ENCODE measurements around the gene ERCC6L2. TPM values are rescaled to one million over a fixed set of nuclear protein-coding genes. Genes with fewer than 3 reads are reported as not detected.

The ERCC6L2 gene
- total RNA-seq, 1 experiment from 2014 or later: 39.7 TPM

DNA sequence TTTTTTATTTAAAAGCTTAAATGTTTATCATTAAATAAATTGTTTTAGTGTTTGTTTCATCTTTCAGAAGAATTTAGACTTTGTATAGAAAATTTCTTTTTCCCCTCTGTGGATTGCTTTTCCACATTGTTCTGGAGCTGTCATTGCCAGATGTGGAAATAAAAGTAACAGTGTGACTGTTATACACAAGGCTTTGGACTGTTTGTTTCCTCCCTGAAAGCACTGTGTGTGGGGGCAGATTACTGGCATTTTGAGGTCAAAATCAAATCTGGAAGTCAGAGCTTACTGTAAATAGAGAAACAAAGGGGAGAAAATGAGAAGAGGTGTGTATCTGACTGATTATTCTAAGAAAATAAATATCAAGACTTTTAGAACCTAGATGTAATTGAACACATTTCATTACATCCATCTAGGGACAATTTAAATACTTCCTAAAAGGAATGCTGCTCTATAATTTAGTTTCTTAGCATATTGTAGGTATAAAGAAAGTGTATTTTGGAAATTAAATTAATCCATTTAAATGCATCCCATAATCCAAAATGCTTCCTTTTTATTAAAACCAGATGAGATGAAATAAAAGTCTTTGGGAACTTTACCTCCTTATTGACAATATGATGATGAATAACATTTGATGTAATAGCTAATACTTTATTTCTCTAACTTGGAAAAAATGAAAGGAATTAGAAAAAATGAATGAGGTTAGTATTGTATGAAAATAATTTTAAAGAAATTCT lies 51.9 kb downstream of the ERCC6L2 start:
- no peaks in the 10 kb centered on the region for H3K4me1 ChIP-seq (ENCODE audit: control insufficient read depth, insufficient read depth, low read length)
- H3K27ac ChIP-seq (ENCODE audit: low read length): no peak overlapping the region
- DNase-seq (ENCODE audit: low read depth, low spot score): no peak
- H3K9me3 ChIP-seq (ENCODE audit: control insufficient read depth, insufficient read depth, low read depth, low read length): no peaks in the 10 kb centered on the region
- ATAC-seq: no peak
- no TSS peak for BruUV-seq (replicated peaks)
- in situ Hi-C loops (cut with HindIII; ENCODE audit: low pct_unique_long_range_greater_than_20kb, low sequenced_read_pairs): no loop called here
- peaks cover 23% of the 10 kb centered on the region for H3K36me3 ChIP-seq (ENCODE audit: control insufficient read depth, insufficient read depth, low read length)
- POLR2A ChIA-PET: no interaction called here
- no peaks in the 10 kb centered on the region for H3K27me3 ChIP-seq (ENCODE audit: control insufficient read depth, insufficient read depth, low read length)
- H3K4me3 ChIP-seq (ENCODE audit: low read depth in 2 of 2, low read length in 2 of 2): no peak overlapping the region
- TF ChIP-seq POLR2AphosphoS5 (IDR thresholded peaks at IDR 0.05; ENCODE audit: low read depth, low read length): no peak
- TF ChIP-seq TCF7L2 (IDR thresholded peaks at IDR 0.05; ENCODE audit: low read depth, low read length): no peak
- intact Hi-C loops (cut with micrococcal nuclease; ENCODE audit: unreplicated experiment): no loop called here
- CTCF ChIA-PET: no interaction called here

DNA sequence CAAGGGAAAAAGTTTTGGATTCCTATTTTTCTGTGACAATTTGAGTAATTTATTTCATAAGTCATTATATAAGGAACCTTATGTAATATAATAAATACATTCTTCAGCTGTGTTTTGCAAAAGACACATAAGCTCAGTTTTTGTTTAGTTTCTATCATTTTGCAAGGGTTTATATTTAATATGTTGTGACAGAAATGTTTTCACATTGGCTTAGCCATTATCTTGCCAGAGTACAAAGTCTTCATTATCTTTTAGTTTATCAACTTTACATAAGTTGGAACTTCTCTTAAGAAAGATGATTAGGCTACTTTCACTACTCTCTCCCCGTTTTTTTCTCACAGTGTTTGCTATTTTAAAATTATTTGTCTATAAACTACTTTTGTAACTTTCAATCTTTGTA lies 54.8 kb downstream of the ERCC6L2 start:
- no peaks in the 10 kb centered on the region for H3K9me3 ChIP-seq (ENCODE audit: control insufficient read depth, insufficient read depth, low read depth, low read length)
- DNase-seq (ENCODE audit: low read depth, low spot score): no peak
- no peak overlapping the region for H3K27ac ChIP-seq (ENCODE audit: low read length)
- in situ Hi-C loops (cut with HindIII; ENCODE audit: low pct_unique_long_range_greater_than_20kb, low sequenced_read_pairs): no loop called here
- CTCF ChIA-PET: no interaction called here
- TF ChIP-seq, protein P1, sequence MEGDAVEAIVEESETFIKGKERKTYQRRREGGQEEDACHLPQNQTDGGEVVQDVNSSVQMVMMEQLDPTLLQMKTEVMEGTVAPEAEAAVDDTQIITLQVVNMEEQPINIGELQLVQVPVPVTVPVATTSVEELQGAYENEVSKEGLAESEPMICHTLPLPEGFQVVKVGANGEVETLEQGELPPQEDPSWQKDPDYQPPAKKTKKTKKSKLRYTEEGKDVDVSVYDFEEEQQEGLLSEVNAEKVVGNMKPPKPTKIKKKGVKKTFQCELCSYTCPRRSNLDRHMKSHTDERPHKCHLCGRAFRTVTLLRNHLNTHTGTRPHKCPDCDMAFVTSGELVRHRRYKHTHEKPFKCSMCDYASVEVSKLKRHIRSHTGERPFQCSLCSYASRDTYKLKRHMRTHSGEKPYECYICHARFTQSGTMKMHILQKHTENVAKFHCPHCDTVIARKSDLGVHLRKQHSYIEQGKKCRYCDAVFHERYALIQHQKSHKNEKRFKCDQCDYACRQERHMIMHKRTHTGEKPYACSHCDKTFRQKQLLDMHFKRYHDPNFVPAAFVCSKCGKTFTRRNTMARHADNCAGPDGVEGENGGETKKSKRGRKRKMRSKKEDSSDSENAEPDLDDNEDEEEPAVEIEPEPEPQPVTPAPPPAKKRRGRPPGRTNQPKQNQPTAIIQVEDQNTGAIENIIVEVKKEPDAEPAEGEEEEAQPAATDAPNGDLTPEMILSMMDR (IDR thresholded peaks at IDR 0.05): no peak
- H3K4me3 ChIP-seq (ENCODE audit: low read depth in 2 of 2, low read length in 2 of 2): no peak overlapping the region
- intact Hi-C loops (cut with micrococcal nuclease; ENCODE audit: unreplicated experiment): no loop called here
- H3K36me3 ChIP-seq (ENCODE audit: control insufficient read depth, insufficient read depth, low read length): peaks cover 22% of the 10 kb centered on the region
- no peak for ATAC-seq
- H3K4me1 ChIP-seq (ENCODE audit: control insufficient read depth, insufficient read depth, low read length): no peaks in the 10 kb centered on the region
- H3K27me3 ChIP-seq (ENCODE audit: control insufficient read depth, insufficient read depth, low read length): no peaks in the 10 kb centered on the region
- no TSS peak for BruUV-seq (replicated peaks)
- POLR2A ChIA-PET: no interaction called here

DNA sequence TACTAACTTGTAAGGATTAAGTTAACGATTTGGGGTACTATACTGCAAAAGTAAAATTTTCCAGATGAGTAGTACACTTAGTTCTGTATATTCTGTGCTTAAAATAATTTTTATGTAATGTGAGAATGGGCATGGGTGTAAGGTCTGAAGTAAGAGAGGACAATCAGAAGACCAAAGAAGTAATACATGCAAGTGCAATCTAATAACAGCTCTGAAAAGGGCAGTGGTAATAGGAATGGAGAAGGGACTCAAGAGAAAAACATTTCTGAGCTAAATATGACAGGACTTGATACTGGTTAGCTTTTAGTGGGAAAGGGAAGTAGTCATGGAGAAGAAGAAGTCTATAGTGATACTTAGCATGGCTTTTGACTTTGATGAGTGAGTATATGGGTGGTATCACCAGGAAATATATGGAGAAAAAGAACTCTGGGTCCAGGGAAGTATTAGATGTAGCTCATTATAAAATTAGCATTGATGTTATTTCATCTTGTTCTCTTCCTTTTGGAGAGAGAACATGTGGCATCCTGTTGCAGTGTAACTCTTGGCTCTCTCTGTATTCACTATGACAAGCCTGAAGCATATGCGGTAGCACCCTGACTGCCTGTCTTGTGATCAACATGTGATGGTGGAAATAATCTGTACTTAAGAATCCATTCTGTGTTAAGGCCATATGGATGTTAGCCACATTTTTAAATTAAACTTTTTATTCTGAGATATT lies 60.5 kb downstream of the ERCC6L2 start:
- DNase-seq (ENCODE audit: low read depth, low spot score): no peak
- Histone ChIP-seq H3K4me1 (ENCODE audit: control insufficient read depth, insufficient read depth, low read length) (no peaks in the 10 kb centered on the region), H3K4me3 (ENCODE audit: low read depth in 2 of 2, low read length in 2 of 2) (no peak overlapping the region), H3K27ac (ENCODE audit: low read length) (no peak overlapping the region), H3K9me3 (ENCODE audit: control insufficient read depth, insufficient read depth, low read depth, low read length) (no peaks in the 10 kb centered on the region), H3K27me3 (ENCODE audit: control insufficient read depth, insufficient read depth, low read length) (no peaks in the 10 kb centered on the region), H3K36me3 (ENCODE audit: control insufficient read depth, insufficient read depth, low read length) (peaks cover 13% of the 10 kb centered on the region)
- ChIA-PET CTCF (no interaction called here), POLR2A (no interaction called here)
- TF ChIP-seq, protein P2, sequence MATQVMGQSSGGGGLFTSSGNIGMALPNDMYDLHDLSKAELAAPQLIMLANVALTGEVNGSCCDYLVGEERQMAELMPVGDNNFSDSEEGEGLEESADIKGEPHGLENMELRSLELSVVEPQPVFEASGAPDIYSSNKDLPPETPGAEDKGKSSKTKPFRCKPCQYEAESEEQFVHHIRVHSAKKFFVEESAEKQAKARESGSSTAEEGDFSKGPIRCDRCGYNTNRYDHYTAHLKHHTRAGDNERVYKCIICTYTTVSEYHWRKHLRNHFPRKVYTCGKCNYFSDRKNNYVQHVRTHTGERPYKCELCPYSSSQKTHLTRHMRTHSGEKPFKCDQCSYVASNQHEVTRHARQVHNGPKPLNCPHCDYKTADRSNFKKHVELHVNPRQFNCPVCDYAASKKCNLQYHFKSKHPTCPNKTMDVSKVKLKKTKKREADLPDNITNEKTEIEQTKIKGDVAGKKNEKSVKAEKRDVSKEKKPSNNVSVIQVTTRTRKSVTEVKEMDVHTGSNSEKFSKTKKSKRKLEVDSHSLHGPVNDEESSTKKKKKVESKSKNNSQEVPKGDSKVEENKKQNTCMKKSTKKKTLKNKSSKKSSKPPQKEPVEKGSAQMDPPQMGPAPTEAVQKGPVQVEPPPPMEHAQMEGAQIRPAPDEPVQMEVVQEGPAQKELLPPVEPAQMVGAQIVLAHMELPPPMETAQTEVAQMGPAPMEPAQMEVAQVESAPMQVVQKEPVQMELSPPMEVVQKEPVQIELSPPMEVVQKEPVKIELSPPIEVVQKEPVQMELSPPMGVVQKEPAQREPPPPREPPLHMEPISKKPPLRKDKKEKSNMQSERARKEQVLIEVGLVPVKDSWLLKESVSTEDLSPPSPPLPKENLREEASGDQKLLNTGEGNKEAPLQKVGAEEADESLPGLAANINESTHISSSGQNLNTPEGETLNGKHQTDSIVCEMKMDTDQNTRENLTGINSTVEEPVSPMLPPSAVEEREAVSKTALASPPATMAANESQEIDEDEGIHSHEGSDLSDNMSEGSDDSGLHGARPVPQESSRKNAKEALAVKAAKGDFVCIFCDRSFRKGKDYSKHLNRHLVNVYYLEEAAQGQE (IDR thresholded peaks at IDR 0.05; ENCODE audit: insufficient read depth in 1 of 2, low read depth in 2 of 2, low read length in 1 of 2): no peak
- no peak for TF ChIP-seq SIN3A (IDR thresholded peaks at IDR 0.05; ENCODE audit: borderline replicate concordance, insufficient read depth, low read depth, low read length)
- TF ChIP-seq POLR2AphosphoS5 (IDR thresholded peaks at IDR 0.05; ENCODE audit: low read depth, low read length): no peak
- TF ChIP-seq, protein P1 (IDR thresholded peaks at IDR 0.05): no peak
- no peak for TF ChIP-seq TCF7L2 (IDR thresholded peaks at IDR 0.05; ENCODE audit: low read depth, low read length)
- intact Hi-C loops (cut with micrococcal nuclease; ENCODE audit: unreplicated experiment): no loop called here
- no TSS peak for BruUV-seq (replicated peaks)
- ATAC-seq: no peak
- in situ Hi-C loops (cut with HindIII; ENCODE audit: low pct_unique_long_range_greater_than_20kb, low sequenced_read_pairs): no loop called here
